ENCODE results near the gene TRAF3IP3.
A peak's percentile ranks its signal among the peaks of the same experiment; 100 is the strongest.

TRAF3IP3 gene

GRCh38 chr1:209819058-209819457 is 63.2 kb downstream of the TRAF3IP3 start:
- Histone ChIP-seq H3K4me1 (ENCODE audit: control insufficient read depth in 1 of 2, insufficient read depth in 2 of 2, low read length in 2 of 2) (no peaks in the 10 kb centered on the region), H3K27me3 (ENCODE audit: low read depth, low read length) (no peaks in the 10 kb centered on the region), H3K9me3 (ENCODE audit: control insufficient read depth in 1 of 2, low read length in 2 of 2) (no peaks in the 10 kb centered on the region), H3K36me3 (ENCODE audit: control insufficient read depth in 1 of 2, insufficient read depth in 2 of 2, low read length in 2 of 2) (no peaks in the 10 kb centered on the region), H3K27ac (ENCODE audit: low read length) (no peak overlapping the region), H3K4me3 (ENCODE audit: low read depth in 1 of 2, low read length in 2 of 2) (no peak overlapping the region)

GRCh38 chr1:209820986-209821385 is 65.1 kb downstream of the TRAF3IP3 start:
- no peaks in the 10 kb centered on the region for H3K27me3 ChIP-seq (ENCODE audit: low read depth, low read length)
- H3K36me3 ChIP-seq (ENCODE audit: control insufficient read depth in 1 of 2, insufficient read depth in 2 of 2, low read length in 2 of 2), result no peaks in the 10 kb centered on the region
- no peaks in the 10 kb centered on the region for H3K4me1 ChIP-seq (ENCODE audit: control insufficient read depth in 1 of 2, insufficient read depth in 2 of 2, low read length in 2 of 2)
- H3K27ac ChIP-seq (ENCODE audit: low read length), result no peak overlapping the region
- H3K4me3 ChIP-seq (ENCODE audit: low read depth in 1 of 2, low read length in 2 of 2), result no peak overlapping the region
- H3K9me3 ChIP-seq (ENCODE audit: control insufficient read depth in 1 of 2, low read length in 2 of 2), result no peaks in the 10 kb centered on the region

- H3K4me1 ChIP-seq (ENCODE audit: control insufficient read depth in 1 of 2, insufficient read depth in 2 of 2, low read length in 2 of 2), result peaks cover 0 to 3% of the 10 kb centered on the region in 2 donors
- no peaks in the 10 kb centered on the region for H3K27me3 ChIP-seq (ENCODE audit: low read depth, low read length)
- no peaks in the 10 kb centered on the region for H3K9me3 ChIP-seq (ENCODE audit: control insufficient read depth in 1 of 2, low read length in 2 of 2)
- no peak overlapping the region for H3K27ac ChIP-seq (ENCODE audit: low read length)
- no peaks in the 10 kb centered on the region for H3K36me3 ChIP-seq (ENCODE audit: control insufficient read depth in 1 of 2, insufficient read depth in 2 of 2, low read length in 2 of 2)
- H3K4me3 ChIP-seq (ENCODE audit: low read depth in 1 of 2, low read length in 2 of 2), result no peak overlapping the region
These were observed 66.9 kb downstream of the TRAF3IP3 start for GRCh38 chr1:209822706-209823105.

GRCh38 chr1:209823143-209824041 is 67.5 kb downstream of the TRAF3IP3 start:
- H3K4me1 ChIP-seq (ENCODE audit: control insufficient read depth in 1 of 2, insufficient read depth in 2 of 2, low read length in 2 of 2), result peaks cover 0 to 3% of the 10 kb centered on the region in 2 donors
- no peaks in the 10 kb centered on the region for H3K9me3 ChIP-seq (ENCODE audit: control insufficient read depth in 1 of 2, low read length in 2 of 2)
- H3K27me3 ChIP-seq (ENCODE audit: low read depth, low read length), result no peaks in the 10 kb centered on the region
- no peak overlapping the region for H3K4me3 ChIP-seq (ENCODE audit: low read depth in 1 of 2, low read length in 2 of 2)
- no peaks in the 10 kb centered on the region for H3K36me3 ChIP-seq (ENCODE audit: control insufficient read depth in 1 of 2, insufficient read depth in 2 of 2, low read length in 2 of 2)
- no peak overlapping the region for H3K27ac ChIP-seq (ENCODE audit: low read length)

GRCh38 chr1:209825591-209826434 is 70.0 kb downstream of the TRAF3IP3 start:
- no peaks in the 10 kb centered on the region for H3K9me3 ChIP-seq (ENCODE audit: control insufficient read depth in 1 of 2, low read length in 2 of 2)
- no peak overlapping the region for H3K4me3 ChIP-seq (ENCODE audit: low read depth in 1 of 2, low read length in 2 of 2)
- no peaks in the 10 kb centered on the region for H3K27me3 ChIP-seq (ENCODE audit: low read depth, low read length)
- peaks cover 3 to 5% of the 10 kb centered on the region in 2 donors for H3K36me3 ChIP-seq (ENCODE audit: control insufficient read depth in 1 of 2, insufficient read depth in 2 of 2, low read length in 2 of 2)
- peaks cover 0 to 16% of the 10 kb centered on the region in 2 donors for H3K4me1 ChIP-seq (ENCODE audit: control insufficient read depth in 1 of 2, insufficient read depth in 2 of 2, low read length in 2 of 2)
- no peak overlapping the region for H3K27ac ChIP-seq (ENCODE audit: low read length)

- no peaks in the 10 kb centered on the region for H3K9me3 ChIP-seq (ENCODE audit: control insufficient read depth in 1 of 2, low read length in 2 of 2)
- H3K4me1 ChIP-seq (ENCODE audit: control insufficient read depth in 1 of 2, insufficient read depth in 2 of 2, low read length in 2 of 2), result peaks cover 0 to 16% of the 10 kb centered on the region in 2 donors
- no peaks in the 10 kb centered on the region for H3K27me3 ChIP-seq (ENCODE audit: low read depth, low read length)
- peak within 1 kb of the TSS; percentile 92 to 97 for H3K4me3 ChIP-seq (ENCODE audit: low read depth in 1 of 2, low read length in 2 of 2)
- peak within 1 kb of the TSS; percentile 67 for H3K27ac ChIP-seq (ENCODE audit: low read length)
- peaks cover 18 to 20% of the 10 kb centered on the region in 2 donors for H3K36me3 ChIP-seq (ENCODE audit: control insufficient read depth in 1 of 2, insufficient read depth in 2 of 2, low read length in 2 of 2)
These were observed 71.8 kb downstream of the TRAF3IP3 start, which contains the start of gene UTP25 for GRCh38 chr1:209827384-209828262. Gene UTP25, plus strand, starts transcription at chr1:209827972. Its CDS starts 92 bp downstream, at chr1:209828064.

- H3K4me1 ChIP-seq (ENCODE audit: control insufficient read depth in 1 of 2, insufficient read depth in 2 of 2, low read length in 2 of 2), result peaks cover 0 to 16% of the 10 kb centered on the region in 2 donors
- no peak overlapping the region for H3K27ac ChIP-seq (ENCODE audit: low read length)
- H3K27me3 ChIP-seq (ENCODE audit: low read depth, low read length), result no peaks in the 10 kb centered on the region
- no peaks in the 10 kb centered on the region for H3K9me3 ChIP-seq (ENCODE audit: control insufficient read depth in 1 of 2, low read length in 2 of 2)
- peaks cover 27 to 41% of the 10 kb centered on the region in 2 donors for H3K36me3 ChIP-seq (ENCODE audit: control insufficient read depth in 1 of 2, insufficient read depth in 2 of 2, low read length in 2 of 2)
- H3K4me3 ChIP-seq (ENCODE audit: low read depth in 1 of 2, low read length in 2 of 2), result no peak overlapping the region
These were observed 73.9 kb downstream of the TRAF3IP3 start for GRCh38 chr1:209829716-209830115.

GRCh38 chr1:209830722-209831121 is 74.9 kb downstream of the TRAF3IP3 start:
- no peaks in the 10 kb centered on the region for H3K9me3 ChIP-seq (ENCODE audit: control insufficient read depth in 1 of 2, low read length in 2 of 2)
- H3K36me3 ChIP-seq (ENCODE audit: control insufficient read depth in 1 of 2, insufficient read depth in 2 of 2, low read length in 2 of 2), result peaks cover 36 to 51% of the 10 kb centered on the region in 2 donors
- no peak overlapping the region for H3K4me3 ChIP-seq (ENCODE audit: low read depth in 1 of 2, low read length in 2 of 2)

GRCh38 chr1:209831615-209832014 is 75.8 kb downstream of the TRAF3IP3 start:
- no peaks in the 10 kb centered on the region for H3K9me3 ChIP-seq (ENCODE audit: control insufficient read depth in 1 of 2, low read length in 2 of 2)
- H3K4me3 ChIP-seq (ENCODE audit: low read depth in 1 of 2, low read length in 2 of 2), result no peak overlapping the region
- H3K4me1 ChIP-seq (ENCODE audit: control insufficient read depth in 1 of 2, insufficient read depth in 2 of 2, low read length in 2 of 2), result peaks cover 0 to 16% of the 10 kb centered on the region in 2 donors
- H3K36me3 ChIP-seq (ENCODE audit: control insufficient read depth in 1 of 2, insufficient read depth in 2 of 2, low read length in 2 of 2), result peaks cover 42 to 60% of the 10 kb centered on the region in 2 donors
- no peaks in the 10 kb centered on the region for H3K27me3 ChIP-seq (ENCODE audit: low read depth, low read length)
- no peak overlapping the region for H3K27ac ChIP-seq (ENCODE audit: low read length)

More at GRCh38 chr1:209830722-209831121, 74.9 kb downstream of the TRAF3IP3 start:
- peaks cover 0 to 16% of the 10 kb centered on the region in 2 donors for H3K4me1 ChIP-seq (ENCODE audit: control insufficient read depth in 1 of 2, insufficient read depth in 2 of 2, low read length in 2 of 2)
- H3K27me3 ChIP-seq (ENCODE audit: low read depth, low read length), result no peaks in the 10 kb centered on the region
- H3K27ac ChIP-seq (ENCODE audit: low read length), result no peak overlapping the region
